ENCODE results near the gene MRPL12.
A peak's percentile ranks its signal among the peaks of the same experiment; 100 is the strongest.

The MRPL12 gene

DNA sequence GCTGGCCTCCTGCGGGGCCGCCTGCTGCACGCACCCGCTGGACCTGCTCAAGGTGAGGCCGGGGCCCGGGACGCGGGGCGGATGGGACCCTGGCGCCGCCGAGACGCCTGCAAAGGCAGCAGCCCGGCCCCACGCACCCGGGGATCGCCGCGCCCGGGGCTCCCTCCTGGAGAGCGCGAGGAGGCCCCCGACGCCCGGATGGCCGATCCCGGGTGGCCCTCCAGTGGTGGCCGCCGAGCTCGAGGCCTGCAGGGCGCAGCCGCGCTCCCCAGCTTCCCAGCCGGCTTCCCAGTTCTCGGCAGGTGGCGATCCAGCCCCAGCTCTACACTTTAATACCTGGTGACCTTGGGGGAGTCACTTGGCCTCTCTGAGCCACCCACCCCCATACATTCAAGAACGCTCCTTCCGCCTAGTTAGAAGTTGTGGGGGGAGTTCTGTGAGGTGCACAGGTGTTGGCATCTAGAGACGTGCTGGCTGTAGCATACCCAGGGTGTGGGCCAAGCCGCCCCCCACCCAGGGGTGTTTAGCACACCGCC is 9.4 kb downstream of the MRPL12 start:
- Histone ChIP-seq H3K4me2 (ENCODE audit: low read length) (peak overlapping the region; percentile 96), H3F3A (ENCODE audit: insufficient read depth, low read length) (0 out of 2 replicates have a peak, but pooled peaks cover 4% of the 10 kb centered on the region), H4K20me1 (ENCODE audit: insufficient read depth, low read length) (no peaks in the 10 kb centered on the region), H3K36me3 (ENCODE audit: insufficient read depth, low read length) (peaks cover 14% of the 10 kb centered on the region), H3K4me1 (ENCODE audit: insufficient read depth, low read length, severe bottlenecking) (peaks cover 36% of the 10 kb centered on the region), H3K9me3 (ENCODE audit: low read length) (no peaks in the 10 kb centered on the region), H3K9ac (ENCODE audit: low read length) (peak overlapping the region; percentile 75), H3K79me2 (ENCODE audit: insufficient read depth, low read length) (no peaks in the 10 kb centered on the region), H3K27me3 (ENCODE audit: insufficient read depth, low read length) (no peaks in the 10 kb centered on the region), H3K27ac (ENCODE audit: low read depth, low read length, poor library complexity, severe bottlenecking) (no peak overlapping the region), H3K4me3 (ENCODE audit: low read depth, low read length, poor library complexity, severe bottlenecking) (peak overlapping the region; percentile 92), H3K9me2 (ENCODE audit: low read depth, low read length) (no peaks in the 10 kb centered on the region), H2AFZ (ENCODE audit: low read length) (no peak overlapping the region)
- TF ChIP-seq, protein P1, sequence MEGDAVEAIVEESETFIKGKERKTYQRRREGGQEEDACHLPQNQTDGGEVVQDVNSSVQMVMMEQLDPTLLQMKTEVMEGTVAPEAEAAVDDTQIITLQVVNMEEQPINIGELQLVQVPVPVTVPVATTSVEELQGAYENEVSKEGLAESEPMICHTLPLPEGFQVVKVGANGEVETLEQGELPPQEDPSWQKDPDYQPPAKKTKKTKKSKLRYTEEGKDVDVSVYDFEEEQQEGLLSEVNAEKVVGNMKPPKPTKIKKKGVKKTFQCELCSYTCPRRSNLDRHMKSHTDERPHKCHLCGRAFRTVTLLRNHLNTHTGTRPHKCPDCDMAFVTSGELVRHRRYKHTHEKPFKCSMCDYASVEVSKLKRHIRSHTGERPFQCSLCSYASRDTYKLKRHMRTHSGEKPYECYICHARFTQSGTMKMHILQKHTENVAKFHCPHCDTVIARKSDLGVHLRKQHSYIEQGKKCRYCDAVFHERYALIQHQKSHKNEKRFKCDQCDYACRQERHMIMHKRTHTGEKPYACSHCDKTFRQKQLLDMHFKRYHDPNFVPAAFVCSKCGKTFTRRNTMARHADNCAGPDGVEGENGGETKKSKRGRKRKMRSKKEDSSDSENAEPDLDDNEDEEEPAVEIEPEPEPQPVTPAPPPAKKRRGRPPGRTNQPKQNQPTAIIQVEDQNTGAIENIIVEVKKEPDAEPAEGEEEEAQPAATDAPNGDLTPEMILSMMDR (IDR thresholded peaks at IDR 0.05; ENCODE audit: low read length): no peak
- TF ChIP-seq EZH2 (IDR thresholded peaks at IDR 0.05; ENCODE audit: borderline replicate concordance, low read length): no peak

DNA sequence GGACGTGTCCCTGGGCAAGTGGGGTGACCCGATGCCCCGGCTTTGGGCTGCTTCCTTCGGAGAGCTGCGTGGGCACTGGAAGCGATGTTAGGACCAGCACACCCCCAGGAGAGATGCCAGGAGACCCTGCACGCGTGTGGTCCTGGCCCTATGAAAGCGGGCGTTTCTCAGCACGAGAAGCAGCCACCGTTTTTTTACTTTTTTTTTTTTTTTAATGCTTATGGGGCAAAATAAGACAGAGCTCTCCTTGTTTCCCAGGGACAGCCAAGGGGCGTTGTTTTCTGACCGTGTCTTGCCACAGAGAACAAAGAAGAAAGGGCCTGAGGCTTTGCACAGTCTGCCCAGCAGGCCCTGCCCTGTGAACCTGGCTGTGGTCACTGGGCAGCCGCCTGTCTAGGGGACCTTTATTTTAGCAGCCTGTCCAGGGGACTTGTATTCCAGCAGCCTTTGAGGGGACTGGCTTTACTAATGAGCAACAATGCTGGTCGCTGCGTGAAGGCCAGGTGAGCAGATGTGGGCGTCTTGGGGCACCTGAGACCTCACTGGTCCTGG is 9.9 kb downstream of the MRPL12 start:
- Histone ChIP-seq H3F3A (ENCODE audit: insufficient read depth, low read length) (0 out of 2 replicates have a peak, but pooled peaks cover 4% of the 10 kb centered on the region), H3K36me3 (ENCODE audit: insufficient read depth, low read length) (peaks cover 12% of the 10 kb centered on the region), H3K9me3 (ENCODE audit: low read length) (no peaks in the 10 kb centered on the region), H3K27me3 (ENCODE audit: insufficient read depth, low read length) (no peaks in the 10 kb centered on the region), H3K9me2 (ENCODE audit: low read depth, low read length) (no peaks in the 10 kb centered on the region), H3K4me1 (ENCODE audit: insufficient read depth, low read length, severe bottlenecking) (peaks cover 36% of the 10 kb centered on the region), H2AFZ (ENCODE audit: low read length) (no peak overlapping the region), H3K27ac (ENCODE audit: low read depth, low read length, poor library complexity, severe bottlenecking) (no peak overlapping the region), H4K20me1 (ENCODE audit: insufficient read depth, low read length) (no peaks in the 10 kb centered on the region), H3K9ac (ENCODE audit: low read length) (peak overlapping the region; percentile 75), H3K4me3 (ENCODE audit: low read depth, low read length, poor library complexity, severe bottlenecking) (peak overlapping the region; percentile 92), H3K4me2 (ENCODE audit: low read length) (peak overlapping the region; percentile 96), H3K79me2 (ENCODE audit: insufficient read depth, low read length) (no peaks in the 10 kb centered on the region)
- no peak for TF ChIP-seq EZH2 (IDR thresholded peaks at IDR 0.05; ENCODE audit: borderline replicate concordance, low read length)
- TF ChIP-seq, protein P1 (IDR thresholded peaks at IDR 0.05; ENCODE audit: low read length): no peak

DNA sequence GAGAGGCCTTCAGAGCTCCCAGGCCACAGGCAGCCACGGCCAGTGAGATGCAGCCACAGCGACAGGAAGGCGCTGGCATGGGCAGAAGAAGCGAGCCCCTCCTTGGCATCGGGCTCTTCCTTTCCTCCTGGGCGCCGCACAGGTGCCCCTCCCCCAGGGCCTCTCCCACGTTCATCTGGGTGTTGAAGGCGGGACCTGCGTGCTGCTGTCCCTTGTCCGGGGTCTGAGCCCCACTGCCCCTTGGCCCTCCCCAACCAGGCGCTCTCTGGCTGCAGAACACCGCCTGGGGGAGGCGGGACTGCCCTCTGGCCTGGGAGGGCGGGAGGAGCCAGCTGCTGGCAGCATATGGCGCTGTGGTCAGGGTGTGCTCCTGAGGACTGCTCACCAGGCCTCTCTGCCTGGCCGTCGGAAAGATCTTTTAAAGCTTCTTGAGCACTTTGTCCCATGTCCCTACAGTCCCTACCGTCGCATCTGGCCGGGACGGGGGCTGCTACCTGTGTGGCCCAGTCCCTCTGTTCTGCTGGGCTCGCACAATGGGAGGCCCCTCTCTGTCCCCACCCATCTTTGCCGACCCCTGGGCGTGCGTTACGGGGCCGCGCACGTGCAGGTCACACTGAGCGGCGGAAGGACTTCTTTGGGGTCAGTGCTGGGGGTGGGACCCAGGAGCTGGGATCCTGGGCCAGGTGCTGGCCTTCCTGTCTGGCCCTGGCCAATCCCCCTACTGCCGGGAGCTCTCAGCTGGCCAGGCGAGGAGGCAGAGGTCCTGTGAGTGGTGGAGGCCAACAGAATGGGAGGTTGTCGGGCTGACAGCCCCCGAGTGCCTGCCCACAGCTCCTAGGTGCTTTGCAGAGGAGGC is 10.6 kb downstream of the MRPL12 start:
- Histone ChIP-seq H3K9me3 (ENCODE audit: low read length) (no peaks in the 10 kb centered on the region), H3K9ac (ENCODE audit: low read length) (peak overlapping the region; percentile 75; the same call in 1 of the 2 replicates), H3K79me2 (ENCODE audit: insufficient read depth, low read length) (no peaks in the 10 kb centered on the region), H3K4me2 (ENCODE audit: low read length) (peak overlapping the region; percentile 96), H3K4me3 (ENCODE audit: low read depth, low read length, poor library complexity, severe bottlenecking) (peak overlapping the region; percentile 92), H3K4me1 (ENCODE audit: insufficient read depth, low read length, severe bottlenecking) (peaks cover 36% of the 10 kb centered on the region), H3K27ac (ENCODE audit: low read depth, low read length, poor library complexity, severe bottlenecking) (no peak overlapping the region), H3K27me3 (ENCODE audit: insufficient read depth, low read length) (no peaks in the 10 kb centered on the region), H4K20me1 (ENCODE audit: insufficient read depth, low read length) (no peaks in the 10 kb centered on the region), H3K9me2 (ENCODE audit: low read depth, low read length) (no peaks in the 10 kb centered on the region), H2AFZ (ENCODE audit: low read length) (no peak overlapping the region), H3K36me3 (ENCODE audit: insufficient read depth, low read length) (peaks cover 5% of the 10 kb centered on the region), H3F3A (ENCODE audit: insufficient read depth, low read length) (0 out of 2 replicates have a peak, but pooled peaks cover 4% of the 10 kb centered on the region)
- TF ChIP-seq EZH2 (IDR thresholded peaks at IDR 0.05; ENCODE audit: borderline replicate concordance, low read length): no peak
- TF ChIP-seq, protein P1 (IDR thresholded peaks at IDR 0.05; ENCODE audit: low read length): no peak

Measured in OCI-LY1 (cell line).